SK-MEL-5 (cell line): ENCODE results near the gene GNAI1. TPM values are rescaled to one million over a fixed set of nuclear protein-coding genes. Genes with fewer than 3 reads are reported as not detected.
"Not testable (repeated sequence)": the region's sequence is repeated elsewhere in the genome, so short reads cannot be mapped to it uniquely, and the experiment has no call there.

Source experiments
- DNase-seq: peaks from one replicate; pipeline ENCODE4 v3.0.0-alpha.2; 2016; ENCODE audit warnings: low read depth, low spot score
- in situ Hi-C: cut with HindIII; loops from 2 replicates; pipeline ENCODE4 v1.10.0; 2016; ENCODE audit warnings: low sequenced_read_pairs, high pct_unique_total_duplicates, low pct_unique_long_range_greater_than_20kb
- total RNA-seq: library from RNA; depleted of rRNA; stranded (reverse); fragments of >200 nt; shearing (Covaris generic); gene quantifications from 2 replicates; pipeline ENCODE4 v1.2.3, GENCODE V29; 2014

The GNAI1 gene
- total RNA-seq, 1 experiment from 2014 or later: 54.9 TPM

GRCh38 chr7:80146545-80147182 lies 12.0 kb downstream of the GNAI1 start:
- no peak for DNase-seq
- in situ Hi-C loops: loop anchor here (25.0 kb wide), 1 partner anchor 516 kb away; no protein-coding TSS in a partner anchor

GRCh38 chr7:80147543-80148391 lies 13.1 kb downstream of the GNAI1 start:
- in situ Hi-C loops: loop anchor here (25.0 kb wide), 1 partner anchor 515 kb away; no protein-coding TSS in a partner anchor
- no peak for DNase-seq

GRCh38 chr7:80150611-80151273 lies 16.1 kb downstream of the GNAI1 start:
- no peak for DNase-seq
- in situ Hi-C loops: no loop called here

GRCh38 chr7:80151274-80151665 lies 16.6 kb downstream of the GNAI1 start:
- DNase-seq: no peak
- in situ Hi-C loops: no loop called here

- no peak for DNase-seq
- in situ Hi-C loops: no loop called here
These were observed 18.8 kb downstream of the GNAI1 start for GRCh38 chr7:80153446-80153845.

GRCh38 chr7:80154656-80155333 lies 20.2 kb downstream of the GNAI1 start:
- in situ Hi-C loops: no loop called here
- DNase-seq: no peak

- in situ Hi-C loops: no loop called here
- no peak for DNase-seq
These were observed 20.7 kb downstream of the GNAI1 start for GRCh38 chr7:80155374-80155773.

- DNase-seq, in situ Hi-C loops: not testable (repeated sequence)
These were observed 23.1 kb downstream of the GNAI1 start for GRCh38 chr7:80157770-80158169.

- DNase-seq: no peak
- in situ Hi-C loops: no loop called here
These were observed 25.2 kb downstream of the GNAI1 start for GRCh38 chr7:80159802-80160201.

GRCh38 chr7:80161466-80161865 lies 26.8 kb downstream of the GNAI1 start:
- DNase-seq: no peak
- in situ Hi-C loops: no loop called here

GRCh38 chr7:80165177-80165576 lies 30.5 kb downstream of the GNAI1 start:
- in situ Hi-C loops: no loop called here
- DNase-seq: no peak

GRCh38 chr7:80170445-80170844 lies 35.8 kb downstream of the GNAI1 start:
- no peak for DNase-seq
- in situ Hi-C loops: no loop called here

- in situ Hi-C loops: no loop called here
- DNase-seq: no peak
These were observed 37.8 kb downstream of the GNAI1 start for GRCh38 chr7:80172387-80172786.

- no peak for DNase-seq
- in situ Hi-C loops: no loop called here
These were observed 41.1 kb downstream of the GNAI1 start for GRCh38 chr7:80175744-80176143.

GRCh38 chr7:80181411-80181810 lies 46.8 kb downstream of the GNAI1 start:
- in situ Hi-C loops: no loop called here

GRCh38 chr7:80182630-80183276 lies 48.1 kb downstream of the GNAI1 start:
- in situ Hi-C loops: no loop called here
- DNase-seq: no peak

More at GRCh38 chr7:80181411-80181810, 46.8 kb downstream of the GNAI1 start:
- peak; percentile 40 for DNase-seq

- in situ Hi-C loops: no loop called here
- DNase-seq: no peak
These were observed 48.7 kb downstream of the GNAI1 start for GRCh38 chr7:80183351-80183750.
